ENCODE results near the gene RNF208. TPM values are rescaled to one million over a fixed set of nuclear protein-coding genes. Genes with fewer than 3 reads are reported as not detected.
A peak's percentile ranks its signal among the peaks of the same experiment; 100 is the strongest.

The RNF208 gene
- polyA plus RNA-seq, 3 donors: 1.5 TPM; not detected in 2

- Mint-ChIP-seq H3K4me1 (peaks cover 18% of the 10 kb centered on the region), H3K27ac (peak within 1 kb of the TSS; percentile 46 to 91 (median 73)), H3K36me3 (peaks cover 15 to 34% of the 10 kb centered on the region in 2 donors), H3K9me3 (no peaks in the 10 kb centered on the region), H3K27me3 (ENCODE audit: low read depth in 3 of 3) (peaks cover 0 to 6% (median 6%) of the 10 kb centered on the region in 3 donors), H3K4me3 (peak within 1 kb of the TSS; percentile 88 to 95)
- H3K79me2 ChIP-seq (ENCODE audit: insufficient read depth, low read length): peaks cover 19% of the 10 kb centered on the region
- H3K4me1 ChIP-seq (ENCODE audit: control insufficient read depth in 1 of 2, insufficient read depth in 2 of 2, low read length in 2 of 2): peaks cover 19 to 27% of the 10 kb centered on the region in 2 donors
- peak within 1 kb of the TSS; percentile 97 for H2AFZ ChIP-seq (ENCODE audit: insufficient read depth, low read depth, low read length, poor library complexity, severe bottlenecking)
- DNase-seq: peak; percentile 81 to 87 (median 87)
- intact Hi-C loops (cut with micrococcal nuclease): loop anchor here (1.0 to 2.0 kb wide), 2 partner anchors 14 kb away; partner anchors contain the start of gene TUBB4B (in 2 of the 2)
- H3K27ac ChIP-seq (ENCODE audit: low read depth in 1 of 2, low read length in 2 of 2): peak within 1 kb of the TSS in 1 of 2 donors; percentile 75
- H4K20me1 ChIP-seq (ENCODE audit: insufficient read depth, low read length): peaks cover 25% of the 10 kb centered on the region
- peaks cover 12 to 21% of the 10 kb centered on the region in 2 donors for H3K36me3 ChIP-seq (replicated peaks in 1 of 2; ENCODE audit: control insufficient read depth in 1 of 2, insufficient read depth in 2 of 2, low read length in 2 of 2)
- no peaks in the 10 kb centered on the region for H3K9me3 ChIP-seq (replicated peaks in 1 of 2; ENCODE audit: control insufficient read depth in 1 of 2, insufficient read depth in 1 of 2, low read length in 2 of 2)
- TF ChIP-seq CTCF (IDR thresholded peaks at IDR 0.05): no peak
- H3K4me3 ChIP-seq (replicated peaks in 1 of 3; ENCODE audit: low read depth in 2 of 3, low read length in 3 of 3): peak within 1 kb of the TSS; percentile 65 to 94 (median 82)
- peak within 1 kb of the TSS; percentile 98 for H3K4me2 ChIP-seq (replicated peaks; ENCODE audit: extremely low read depth, low read length, poor library complexity, severe bottlenecking)
- WGBS (ENCODE audit: insufficient coverage): 3% methylated on average over 103 of the region's 105 CpGs
- no peaks in the 10 kb centered on the region for H3K27me3 ChIP-seq (ENCODE audit: control insufficient read depth in 2 of 2, insufficient read depth in 2 of 2, low read length in 2 of 2)
- peak within 1 kb of the TSS; percentile 76 for H3K9ac ChIP-seq (ENCODE audit: insufficient read depth, low read length, poor library complexity, severe bottlenecking)
Measured at GRCh38 chr9:137254624-137255447, 32.8 kb upstream of the RNF208 start, which contains the start of gene NELFB. Gene NELFB, plus strand, starts transcription at chr9:137255327.

DNA sequence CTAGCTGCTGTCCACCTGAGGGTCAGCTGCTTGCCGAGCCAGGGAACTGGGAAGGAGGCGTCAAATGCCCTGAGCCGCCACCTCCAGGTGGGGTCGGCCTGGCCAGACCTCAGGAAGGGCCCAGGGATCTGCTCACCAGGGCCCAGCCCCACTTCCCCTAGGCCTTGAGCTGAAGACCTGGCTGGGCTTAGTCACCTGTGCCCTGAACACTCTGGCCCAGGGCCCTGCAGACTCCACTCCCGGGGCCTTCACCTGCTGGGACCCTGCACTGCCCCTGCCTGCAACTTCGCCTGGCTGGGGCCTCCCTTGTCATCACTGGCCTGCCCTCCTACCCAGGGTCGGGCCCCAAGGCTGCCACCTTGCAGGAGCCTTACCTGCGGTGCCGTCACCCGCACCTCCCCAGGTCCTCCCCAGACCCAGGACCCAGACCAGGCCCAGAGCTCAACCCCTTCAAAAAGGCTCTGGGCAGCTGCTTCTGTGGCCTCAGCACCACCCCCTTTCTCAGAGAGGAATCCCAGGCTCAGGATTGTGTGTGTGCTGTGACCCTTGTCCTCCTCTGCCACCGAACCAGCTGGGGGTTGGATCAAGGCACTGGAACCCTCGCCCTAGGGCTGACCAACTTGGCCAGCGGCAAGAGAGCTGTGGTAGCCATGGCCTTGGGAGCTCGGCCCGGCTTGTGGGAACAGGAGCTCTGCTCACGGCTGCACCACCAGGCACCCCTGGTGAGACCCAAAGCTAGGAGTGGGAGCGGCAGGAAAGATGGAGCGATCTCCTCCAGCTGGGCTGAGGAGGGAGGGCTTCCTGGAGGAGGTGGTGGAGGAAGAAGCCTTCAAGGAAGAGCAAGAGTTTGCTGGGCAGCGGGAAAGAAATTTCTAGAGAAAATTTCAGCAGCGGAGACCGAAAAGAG lies 31.9 kb upstream of the RNF208 start:
- no peak for DNase-seq
- H2AFZ ChIP-seq (ENCODE audit: insufficient read depth, low read depth, low read length, poor library complexity, severe bottlenecking): peak overlapping the region; percentile 97
- no peaks in the 10 kb centered on the region for H3K9me3 ChIP-seq (replicated peaks in 1 of 2; ENCODE audit: control insufficient read depth in 1 of 2, insufficient read depth in 1 of 2, low read length in 2 of 2)
- peaks cover 12 to 17% of the 10 kb centered on the region in 2 donors for H3K36me3 ChIP-seq (replicated peaks in 1 of 2; ENCODE audit: control insufficient read depth in 1 of 2, insufficient read depth in 2 of 2, low read length in 2 of 2)
- Mint-ChIP-seq H3K4me3 (peak overlapping the region; percentile 88 to 95), H3K4me1 (peaks cover 18% of the 10 kb centered on the region), H3K9me3 (no peaks in the 10 kb centered on the region), H3K27ac (peak overlapping the region in 3 of 7 donors; percentile 58 to 76 (median 70)), H3K27me3 (ENCODE audit: low read depth in 3 of 3) (peaks cover 5 to 7% (median 6%) of the 10 kb centered on the region in 3 donors), H3K36me3 (peaks cover 10 to 30% of the 10 kb centered on the region in 2 donors)
- peak overlapping the region; percentile 76 for H3K9ac ChIP-seq (ENCODE audit: insufficient read depth, low read length, poor library complexity, severe bottlenecking)
- TF ChIP-seq CTCF (IDR thresholded peaks at IDR 0.05): no peak
- H3K4me1 ChIP-seq (ENCODE audit: control insufficient read depth in 1 of 2, insufficient read depth in 2 of 2, low read length in 2 of 2): peaks cover 19 to 27% of the 10 kb centered on the region in 2 donors
- 91% methylated on average over 21 of the region's 21 CpGs for WGBS (ENCODE audit: insufficient coverage)
- H3K4me3 ChIP-seq (replicated peaks in 1 of 3; ENCODE audit: low read depth in 2 of 3, low read length in 3 of 3): peak overlapping the region; percentile 65 to 94 (median 82)
- H3K79me2 ChIP-seq (ENCODE audit: insufficient read depth, low read length): peaks cover 19% of the 10 kb centered on the region
- H3K27me3 ChIP-seq (ENCODE audit: control insufficient read depth in 2 of 2, insufficient read depth in 2 of 2, low read length in 2 of 2): no peaks in the 10 kb centered on the region
- H3K27ac ChIP-seq (ENCODE audit: low read depth in 1 of 2, low read length in 2 of 2): no peak overlapping the region
- H4K20me1 ChIP-seq (ENCODE audit: insufficient read depth, low read length): peaks cover 22% of the 10 kb centered on the region
- peak overlapping the region; percentile 98 for H3K4me2 ChIP-seq (replicated peaks; ENCODE audit: extremely low read depth, low read length, poor library complexity, severe bottlenecking)
- intact Hi-C loops (cut with micrococcal nuclease): loop anchor here in 1 of 2 donors (2.0 kb wide), 1 partner anchor 13 kb away; the partner anchor contains the start of gene TUBB4B
